T-helper 1 cell treated with Interleukin-12 subunit alpha and Interleukin-12 subunit beta and Interleukin-4 antibody, amounts not matched to agents 30 μg/mL and 1 μg/mL, for 36 hours (primary cell): ENCODE measurements around the gene RAB3GAP1.

Experiments used
- H3K27ac Mint-ChIP-seq: one replicate; pipeline ENCODE4 v1.8.0; 2021; ENCODE audit warnings: mild to moderate bottlenecking, mixed read lengths
- H3K27me3 Mint-ChIP-seq: one replicate; pipeline ENCODE4 v1.8.0; 2021; ENCODE audit warnings: low read depth, mixed read lengths
- H3K36me3 Mint-ChIP-seq: one replicate; pipeline ENCODE4 v1.8.0; 2021; ENCODE audit warnings: low read depth, mixed read lengths
- H3K4me1 Mint-ChIP-seq: one replicate; pipeline ENCODE4 v1.8.0; 2021; ENCODE audit warnings: low read depth, mixed read lengths
- H3K4me3 Mint-ChIP-seq: one replicate; pipeline ENCODE4 v1.8.0; 2021; ENCODE audit warnings: mild to moderate bottlenecking, moderate library complexity, mixed read lengths
- H3K9me3 Mint-ChIP-seq: one replicate; pipeline ENCODE4 v1.8.0; 2021; ENCODE audit warnings: mixed read lengths

The RAB3GAP1 gene

GRCh38 chr2:135182190-135182589 is 130.1 kb downstream of the RAB3GAP1 start:
- no peaks in the 10 kb centered on the region for H3K27me3 Mint-ChIP-seq
- H3K9me3 Mint-ChIP-seq, result no peaks in the 10 kb centered on the region
- H3K4me3 Mint-ChIP-seq, result no peak overlapping the region
- H3K27ac Mint-ChIP-seq, result no peak overlapping the region
- H3K36me3 Mint-ChIP-seq, result peaks cover 6% of the 10 kb centered on the region
- no peaks in the 10 kb centered on the region for H3K4me1 Mint-ChIP-seq

- Mint-ChIP-seq H3K27ac (no peak overlapping the region), H3K4me1 (no peaks in the 10 kb centered on the region), H3K27me3 (no peaks in the 10 kb centered on the region), H3K4me3 (no peak overlapping the region), H3K9me3 (peaks cover 3% of the 10 kb centered on the region), H3K36me3 (peaks cover 6% of the 10 kb centered on the region)
These were observed 130.5 kb downstream of the RAB3GAP1 start for GRCh38 chr2:135182601-135183000.

- H3K9me3 Mint-ChIP-seq, result peaks cover 5% of the 10 kb centered on the region
- no peaks in the 10 kb centered on the region for H3K4me1 Mint-ChIP-seq
- peaks cover 5% of the 10 kb centered on the region for H3K36me3 Mint-ChIP-seq
- H3K4me3 Mint-ChIP-seq, result no peak overlapping the region
- no peaks in the 10 kb centered on the region for H3K27me3 Mint-ChIP-seq
- no peak overlapping the region for H3K27ac Mint-ChIP-seq
These were observed 131.7 kb downstream of the RAB3GAP1 start for GRCh38 chr2:135183822-135184221.

- H3K27ac Mint-ChIP-seq, result no peak overlapping the region
- peaks cover 10% of the 10 kb centered on the region for H3K36me3 Mint-ChIP-seq
- peaks cover 20% of the 10 kb centered on the region for H3K9me3 Mint-ChIP-seq
- H3K4me3 Mint-ChIP-seq, result no peak overlapping the region
- H3K4me1 Mint-ChIP-seq, result no peaks in the 10 kb centered on the region
- no peaks in the 10 kb centered on the region for H3K27me3 Mint-ChIP-seq
These were observed 134.0 kb downstream of the RAB3GAP1 start for GRCh38 chr2:135186054-135186453.

- no peaks in the 10 kb centered on the region for H3K4me1 Mint-ChIP-seq
- no peak overlapping the region for H3K4me3 Mint-ChIP-seq
- H3K9me3 Mint-ChIP-seq, result peaks cover 21% of the 10 kb centered on the region
- no peak overlapping the region for H3K27ac Mint-ChIP-seq
- peaks cover 7% of the 10 kb centered on the region for H3K36me3 Mint-ChIP-seq
- no peaks in the 10 kb centered on the region for H3K27me3 Mint-ChIP-seq
These were observed 135.2 kb downstream of the RAB3GAP1 start for GRCh38 chr2:135187270-135187669.

GRCh38 chr2:135189148-135189547 is 137.1 kb downstream of the RAB3GAP1 start:
- peaks cover 27% of the 10 kb centered on the region for H3K9me3 Mint-ChIP-seq
- no peaks in the 10 kb centered on the region for H3K27me3 Mint-ChIP-seq
- no peak overlapping the region for H3K27ac Mint-ChIP-seq
- H3K4me3 Mint-ChIP-seq, result no peak overlapping the region
- peaks cover 7% of the 10 kb centered on the region for H3K36me3 Mint-ChIP-seq
- H3K4me1 Mint-ChIP-seq, result no peaks in the 10 kb centered on the region

GRCh38 chr2:135190799-135191198 is 138.7 kb downstream of the RAB3GAP1 start:
- Mint-ChIP-seq H3K4me3 (no peak overlapping the region), H3K36me3 (peaks cover 7% of the 10 kb centered on the region), H3K9me3 (peaks cover 27% of the 10 kb centered on the region), H3K4me1 (no peaks in the 10 kb centered on the region), H3K27me3 (no peaks in the 10 kb centered on the region), H3K27ac (no peak overlapping the region)

- H3K27ac Mint-ChIP-seq, result no peak overlapping the region
- H3K36me3 Mint-ChIP-seq, result no peaks in the 10 kb centered on the region
- no peak overlapping the region for H3K4me3 Mint-ChIP-seq
- H3K4me1 Mint-ChIP-seq, result no peaks in the 10 kb centered on the region
- no peaks in the 10 kb centered on the region for H3K27me3 Mint-ChIP-seq
- no peaks in the 10 kb centered on the region for H3K9me3 Mint-ChIP-seq
These were observed 146.4 kb downstream of the RAB3GAP1 start for GRCh38 chr2:135198481-135198880.

- Mint-ChIP-seq H3K36me3 (no peaks in the 10 kb centered on the region), H3K4me3 (no peak overlapping the region)
These were observed 150.7 kb downstream of the RAB3GAP1 start for GRCh38 chr2:135202751-135203150.

GRCh38 chr2:135203944-135204343 is 151.9 kb downstream of the RAB3GAP1 start:
- no peaks in the 10 kb centered on the region for H3K9me3 Mint-ChIP-seq
- no peaks in the 10 kb centered on the region for H3K36me3 Mint-ChIP-seq
- no peak overlapping the region for H3K27ac Mint-ChIP-seq
- no peaks in the 10 kb centered on the region for H3K27me3 Mint-ChIP-seq
- H3K4me3 Mint-ChIP-seq, result no peak overlapping the region
- H3K4me1 Mint-ChIP-seq, result no peaks in the 10 kb centered on the region

More at GRCh38 chr2:135202751-135203150, 150.7 kb downstream of the RAB3GAP1 start:
- Mint-ChIP-seq H3K4me1 (no peaks in the 10 kb centered on the region), H3K9me3 (no peaks in the 10 kb centered on the region), H3K27me3 (no peaks in the 10 kb centered on the region), H3K27ac (no peak overlapping the region)

GRCh38 chr2:135208016-135208415 is 155.9 kb downstream of the RAB3GAP1 start:
- H3K36me3 Mint-ChIP-seq, result no peaks in the 10 kb centered on the region
- no peaks in the 10 kb centered on the region for H3K4me1 Mint-ChIP-seq
- no peaks in the 10 kb centered on the region for H3K27me3 Mint-ChIP-seq
- H3K9me3 Mint-ChIP-seq, result no peaks in the 10 kb centered on the region
- no peak overlapping the region for H3K27ac Mint-ChIP-seq
- H3K4me3 Mint-ChIP-seq, result no peak overlapping the region

GRCh38 chr2:135212757-135213156 is 160.7 kb downstream of the RAB3GAP1 start:
- Mint-ChIP-seq H3K9me3 (no peaks in the 10 kb centered on the region), H3K36me3 (no peaks in the 10 kb centered on the region), H3K27ac (no peak overlapping the region), H3K4me3 (no peak overlapping the region), H3K4me1 (no peaks in the 10 kb centered on the region), H3K27me3 (no peaks in the 10 kb centered on the region)

- H3K27ac Mint-ChIP-seq, result no peak overlapping the region
- no peaks in the 10 kb centered on the region for H3K27me3 Mint-ChIP-seq
- no peak overlapping the region for H3K4me3 Mint-ChIP-seq
- no peaks in the 10 kb centered on the region for H3K4me1 Mint-ChIP-seq
- no peaks in the 10 kb centered on the region for H3K9me3 Mint-ChIP-seq
- no peaks in the 10 kb centered on the region for H3K36me3 Mint-ChIP-seq
These were observed 166.3 kb downstream of the RAB3GAP1 start for GRCh38 chr2:135218426-135218825.

GRCh38 chr2:135219226-135219625 is 167.1 kb downstream of the RAB3GAP1 start:
- Mint-ChIP-seq H3K4me3 (no peak overlapping the region), H3K27ac (no peak overlapping the region), H3K27me3 (no peaks in the 10 kb centered on the region), H3K9me3 (no peaks in the 10 kb centered on the region), H3K36me3 (no peaks in the 10 kb centered on the region), H3K4me1 (no peaks in the 10 kb centered on the region)
